Chondrocyte (in vitro differentiated cells): ENCODE measurements around the gene CDSN. TPM values are rescaled to one million over a fixed set of nuclear protein-coding genes. Genes with fewer than 3 reads are reported as not detected.

Source experiments
- DNase-seq: peaks from one replicate; pipeline ENCODE4 v3.0.0; 2021; ENCODE audit warnings: mixed read lengths, low spot score
- H3K27ac Mint-ChIP-seq: one replicate; pipeline ENCODE4 v1.8.0; 2021; ENCODE audit warnings: mild to moderate bottlenecking, moderate library complexity, mixed read lengths; ENCODE audit not compliant: unreplicated experiment
- H3K27me3 Mint-ChIP-seq: 2 replicates; pipeline ENCODE4 v1.8.0; 2021; ENCODE audit warnings: low read depth, mixed read lengths
- H3K36me3 Mint-ChIP-seq: 2 replicates; pipeline ENCODE4 v1.8.0; 2021; ENCODE audit warnings: low read depth, mixed read lengths
- H3K4me1 Mint-ChIP-seq: 2 replicates; pipeline ENCODE4 v1.8.0; 2021; ENCODE audit warnings: low read depth, mild to moderate bottlenecking, mixed read lengths
- H3K4me3 Mint-ChIP-seq: one replicate; pipeline ENCODE4 v1.8.0; 2021; ENCODE audit warnings: mild to moderate bottlenecking, moderate library complexity, mixed read lengths; ENCODE audit not compliant: unreplicated experiment
- H3K9me3 Mint-ChIP-seq: 2 replicates; pipeline ENCODE4 v1.8.0; 2021; ENCODE audit warnings: low read depth, mixed read lengths
- total RNA-seq: library from RNA; stranded (reverse); gene quantifications from 3 replicates; pipeline ENCODE4 v1.2.1, GENCODE V29; 2021
- TF ChIP-seq, protein P1 (sequence below): fragments of 200-600 bp; sonication (generic); IDR thresholded peaks from 2 replicates; pipeline ENCODE4 v1.5.0; 2021; ENCODE audit warnings: antibody characterized with exemption, mild to moderate bottlenecking, moderate library complexity

The CDSN gene
- total RNA-seq, 1 donor from 2014 or later: 0.12 TPM

DNA sequence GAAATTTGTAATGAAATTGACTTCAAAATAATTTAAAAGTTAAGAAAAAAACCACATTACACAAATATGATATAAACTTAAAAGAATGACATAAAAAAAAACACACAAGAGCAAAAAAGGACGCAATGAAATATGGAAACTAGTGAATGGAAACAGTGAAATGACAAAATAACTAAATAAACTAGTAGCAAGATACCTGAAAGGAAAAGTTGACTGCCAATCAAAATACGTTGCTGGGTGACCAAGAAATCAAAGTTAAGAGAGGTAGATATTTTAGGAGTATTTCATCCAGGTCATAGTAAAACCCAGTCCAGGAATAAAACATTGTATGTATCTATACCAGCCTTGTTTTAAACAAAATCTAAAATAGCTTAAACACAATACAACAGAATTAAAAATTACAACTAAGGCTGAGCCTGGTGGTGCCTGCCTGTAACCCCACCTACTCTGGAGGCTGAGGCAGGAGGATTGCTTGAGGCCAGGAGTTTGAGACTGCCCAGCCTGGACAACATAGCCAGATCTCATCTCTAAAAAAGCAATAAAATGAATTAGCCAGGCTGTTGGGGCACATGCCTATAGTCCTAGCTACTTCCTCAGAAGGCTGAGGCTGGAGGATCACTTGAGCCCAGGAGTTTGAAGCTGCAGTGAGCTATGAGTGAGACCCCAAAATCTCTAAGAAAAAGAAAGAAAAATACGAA is 29.8 kb downstream of the CDSN start:
- TF ChIP-seq, protein P1, sequence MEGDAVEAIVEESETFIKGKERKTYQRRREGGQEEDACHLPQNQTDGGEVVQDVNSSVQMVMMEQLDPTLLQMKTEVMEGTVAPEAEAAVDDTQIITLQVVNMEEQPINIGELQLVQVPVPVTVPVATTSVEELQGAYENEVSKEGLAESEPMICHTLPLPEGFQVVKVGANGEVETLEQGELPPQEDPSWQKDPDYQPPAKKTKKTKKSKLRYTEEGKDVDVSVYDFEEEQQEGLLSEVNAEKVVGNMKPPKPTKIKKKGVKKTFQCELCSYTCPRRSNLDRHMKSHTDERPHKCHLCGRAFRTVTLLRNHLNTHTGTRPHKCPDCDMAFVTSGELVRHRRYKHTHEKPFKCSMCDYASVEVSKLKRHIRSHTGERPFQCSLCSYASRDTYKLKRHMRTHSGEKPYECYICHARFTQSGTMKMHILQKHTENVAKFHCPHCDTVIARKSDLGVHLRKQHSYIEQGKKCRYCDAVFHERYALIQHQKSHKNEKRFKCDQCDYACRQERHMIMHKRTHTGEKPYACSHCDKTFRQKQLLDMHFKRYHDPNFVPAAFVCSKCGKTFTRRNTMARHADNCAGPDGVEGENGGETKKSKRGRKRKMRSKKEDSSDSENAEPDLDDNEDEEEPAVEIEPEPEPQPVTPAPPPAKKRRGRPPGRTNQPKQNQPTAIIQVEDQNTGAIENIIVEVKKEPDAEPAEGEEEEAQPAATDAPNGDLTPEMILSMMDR: no peak
- H3K36me3 Mint-ChIP-seq: no peaks in the 10 kb centered on the region
- H3K27ac Mint-ChIP-seq: no peak overlapping the region
- no peak overlapping the region for H3K4me3 Mint-ChIP-seq
- DNase-seq: no peak
- H3K4me1 Mint-ChIP-seq: peaks cover 16% of the 10 kb centered on the region
- H3K27me3 Mint-ChIP-seq: no peaks in the 10 kb centered on the region
- H3K9me3 Mint-ChIP-seq: no peaks in the 10 kb centered on the region

DNA sequence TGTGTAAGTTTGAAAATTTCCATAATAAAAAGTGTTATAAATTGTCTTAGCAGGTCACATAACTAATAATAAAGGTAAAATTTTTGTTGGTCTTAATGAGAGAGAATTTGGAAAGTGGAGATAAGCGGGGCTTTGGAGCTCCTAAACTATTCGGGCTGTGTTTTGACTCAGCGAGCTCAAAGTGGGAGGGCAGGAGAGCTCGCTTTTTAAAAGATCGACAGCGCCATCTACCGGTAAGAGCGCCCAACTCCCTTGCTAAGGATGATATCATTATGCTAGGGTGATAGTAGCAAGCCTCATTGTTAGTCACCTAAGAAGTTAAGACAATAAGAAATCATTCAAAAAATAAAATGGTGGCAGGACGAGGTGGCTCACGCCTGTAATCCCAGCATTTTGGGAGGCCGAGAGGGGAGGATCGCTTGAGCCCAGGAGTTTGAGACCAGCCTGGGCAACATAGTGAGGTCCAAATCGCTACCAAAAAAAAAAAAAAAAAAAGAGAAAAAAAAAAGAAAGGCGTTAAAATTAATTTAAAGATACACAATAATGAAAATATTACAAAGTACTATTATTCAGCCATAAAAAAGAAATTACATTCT is 32.7 kb downstream of the CDSN start:
- no peak for DNase-seq
- Mint-ChIP-seq H3K4me1 (peaks cover 30% of the 10 kb centered on the region), H3K27me3 (no peaks in the 10 kb centered on the region), H3K9me3 (no peaks in the 10 kb centered on the region), H3K27ac (peak overlapping the region; percentile 81), H3K36me3 (no peaks in the 10 kb centered on the region), H3K4me3 (peak overlapping the region; percentile 32)
- TF ChIP-seq, protein P1: peak; percentile 88

DNA sequence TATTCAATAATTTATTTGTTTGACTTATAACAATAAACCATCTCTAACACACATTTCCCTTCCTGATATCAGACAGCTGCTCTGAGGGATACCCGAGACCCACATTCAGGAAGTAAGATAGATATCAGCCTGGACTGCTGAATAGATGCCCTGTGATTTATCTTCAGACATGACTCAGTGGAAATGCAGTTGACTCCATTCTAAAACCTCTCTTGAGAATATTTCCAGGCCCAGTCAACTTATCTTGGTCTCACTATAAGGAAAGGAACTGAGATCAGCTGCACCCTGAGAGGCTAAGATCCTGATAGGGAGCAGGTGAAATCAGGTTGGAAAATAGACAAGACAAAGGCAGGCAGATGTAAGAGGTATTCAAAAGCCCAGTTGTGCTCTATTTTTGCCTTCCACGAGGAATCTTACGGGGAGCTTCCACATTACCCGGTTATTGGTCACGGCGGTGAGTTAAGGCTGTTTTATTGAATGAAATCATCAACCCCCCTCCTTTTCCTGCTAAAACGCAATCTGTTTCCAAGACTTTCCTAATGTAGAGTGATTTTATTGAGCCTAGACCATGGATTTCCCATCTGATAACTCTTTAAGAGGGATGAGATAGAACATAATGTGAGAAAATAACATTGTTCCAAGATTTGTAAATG is 33.3 kb downstream of the CDSN start:
- peaks cover 30% of the 10 kb centered on the region for H3K4me1 Mint-ChIP-seq
- H3K27ac Mint-ChIP-seq: peak overlapping the region; percentile 81
- TF ChIP-seq, protein P1: no peak
- H3K9me3 Mint-ChIP-seq: no peaks in the 10 kb centered on the region
- no peak for DNase-seq
- H3K4me3 Mint-ChIP-seq: no peak overlapping the region
- no peaks in the 10 kb centered on the region for H3K36me3 Mint-ChIP-seq
- H3K27me3 Mint-ChIP-seq: no peaks in the 10 kb centered on the region

DNA sequence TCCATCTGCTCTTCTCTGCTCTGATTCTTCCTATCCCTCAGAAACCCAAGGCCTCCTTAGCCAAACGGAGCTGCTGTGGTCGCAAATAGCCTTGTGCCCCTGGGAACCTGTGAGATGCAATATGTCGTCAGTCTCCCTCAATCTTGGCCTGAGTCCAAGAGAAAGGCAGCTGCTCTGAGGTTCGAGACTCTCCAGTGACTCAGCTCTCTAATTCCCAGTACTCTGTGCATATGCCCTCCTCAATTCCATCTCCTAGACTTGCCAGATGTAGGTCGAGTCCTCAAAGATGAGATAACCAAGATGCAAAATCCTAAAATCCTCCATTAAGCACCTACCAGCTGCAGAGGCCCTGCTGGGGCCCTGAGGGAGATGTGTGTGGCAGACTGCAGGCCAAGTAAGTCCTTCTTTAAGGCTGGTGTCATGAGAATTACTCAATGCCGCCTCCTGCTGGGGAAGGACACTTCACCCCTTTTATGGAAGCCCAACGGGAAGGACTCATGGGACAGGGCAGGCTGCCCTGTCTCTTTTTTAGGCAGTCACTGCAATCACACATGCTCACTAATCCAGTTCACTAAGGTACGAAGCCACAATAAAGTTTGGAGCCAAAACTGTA is 36.4 kb downstream of the CDSN start:
- TF ChIP-seq, protein P1: peak; percentile 76
- Mint-ChIP-seq H3K4me3 (no peak overlapping the region), H3K36me3 (no peaks in the 10 kb centered on the region), H3K9me3 (no peaks in the 10 kb centered on the region), H3K27me3 (no peaks in the 10 kb centered on the region), H3K27ac (peak overlapping the region; percentile 93), H3K4me1 (peaks cover 38% of the 10 kb centered on the region)
- DNase-seq: no peak

DNA sequence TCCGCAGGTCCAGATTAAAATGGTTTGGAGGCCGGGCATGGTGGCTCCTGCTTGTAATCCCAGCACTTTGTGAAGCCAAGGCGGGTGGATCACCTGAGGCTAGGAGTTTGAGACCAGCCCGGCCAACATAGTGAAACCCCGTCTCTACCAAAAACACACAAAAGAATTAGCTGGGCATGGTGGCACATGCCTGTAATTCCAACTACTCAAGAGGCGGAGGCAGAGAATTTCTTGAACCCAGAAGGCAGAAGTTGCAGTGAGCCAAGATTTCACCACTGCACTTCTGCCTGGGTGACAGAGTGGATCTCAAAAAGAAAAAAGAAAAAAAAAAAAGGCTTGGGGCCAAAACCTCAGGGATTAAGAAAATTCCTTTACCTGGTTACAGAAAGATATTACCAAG is 38.4 kb downstream of the CDSN start:
- H3K4me3 Mint-ChIP-seq: no peak overlapping the region
- H3K9me3 Mint-ChIP-seq: no peaks in the 10 kb centered on the region
- no peak for DNase-seq
- TF ChIP-seq, protein P1: no peak
- H3K27ac Mint-ChIP-seq: no peak overlapping the region
- H3K27me3 Mint-ChIP-seq: no peaks in the 10 kb centered on the region
- peaks cover 30% of the 10 kb centered on the region for H3K4me1 Mint-ChIP-seq
- H3K36me3 Mint-ChIP-seq: no peaks in the 10 kb centered on the region
